NCI-H82 (cell line): ENCODE results near the gene OLFM4.
"Not testable (repeated sequence)": the region's sequence is repeated elsewhere in the genome, so short reads cannot be mapped to it uniquely, and the experiment has no call there.

Experiments
- DNase-seq: peaks from one replicate; lab custom pipeline; 2025; lab: John Stamatoyannopoulos, UW

Gene OLFM4

GRCh38 chr13:53028637-53029203 lies at the start of gene OLFM4:
Gene OLFM4 (plus strand): TSS chr13:53028813. CDS start chr13:53028837, 24 bp downstream.
- no peak for DNase-seq

GRCh38 chr13:52978989-52979388 lies 49.6 kb upstream of the OLFM4 start:
- DNase-seq, result no peak

GRCh38 chr13:52980695-52981094 lies 47.9 kb upstream of the OLFM4 start:
- DNase-seq, result no peak

- DNase-seq, result no peak
Measured at GRCh38 chr13:52983836-52984235, 44.8 kb upstream of the OLFM4 start.

- DNase-seq, result peak; percentile 40
Measured at GRCh38 chr13:52984881-52985363, 43.7 kb upstream of the OLFM4 start.

GRCh38 chr13:52991344-52992020 lies 37.1 kb upstream of the OLFM4 start:
- DNase-seq, result no peak

GRCh38 chr13:52992110-52992509 lies 36.5 kb upstream of the OLFM4 start:
- no peak for DNase-seq

- DNase-seq, result no peak
Measured at GRCh38 chr13:52994051-52994450, 34.6 kb upstream of the OLFM4 start.

- peak; percentile 86 for DNase-seq
Measured at GRCh38 chr13:52994865-52995264, 33.7 kb upstream of the OLFM4 start.

- no peak for DNase-seq
Measured at GRCh38 chr13:52995946-52996345, 32.7 kb upstream of the OLFM4 start.

GRCh38 chr13:52997951-52998876 lies 30.4 kb upstream of the OLFM4 start:
- no peak for DNase-seq

GRCh38 chr13:52999093-52999696 lies 29.4 kb upstream of the OLFM4 start:
- DNase-seq, result no peak

GRCh38 chr13:53001444-53002225 lies 27.0 kb upstream of the OLFM4 start:
- DNase-seq, result peak; percentile 76

- peak; percentile 69 for DNase-seq
Measured at GRCh38 chr13:53004573-53004972, 24.0 kb upstream of the OLFM4 start.

- peak; percentile 99 for DNase-seq
Measured at GRCh38 chr13:53005626-53006025, 23.0 kb upstream of the OLFM4 start.

GRCh38 chr13:53007872-53008271 lies 20.7 kb upstream of the OLFM4 start:
- no peak for DNase-seq

- no peak for DNase-seq
Measured at GRCh38 chr13:53010374-53011105, 18.1 kb upstream of the OLFM4 start.

- DNase-seq, result no peak
Measured at GRCh38 chr13:53012707-53013106, 15.9 kb upstream of the OLFM4 start.

- DNase-seq, result no peak
Measured at GRCh38 chr13:53013113-53013512, 15.5 kb upstream of the OLFM4 start.

- DNase-seq, result not testable (repeated sequence)
Measured at GRCh38 chr13:53014018-53014417, 14.6 kb upstream of the OLFM4 start.
